ENCODE measurements around the gene SIVA1.

Gene SIVA1

DNA sequence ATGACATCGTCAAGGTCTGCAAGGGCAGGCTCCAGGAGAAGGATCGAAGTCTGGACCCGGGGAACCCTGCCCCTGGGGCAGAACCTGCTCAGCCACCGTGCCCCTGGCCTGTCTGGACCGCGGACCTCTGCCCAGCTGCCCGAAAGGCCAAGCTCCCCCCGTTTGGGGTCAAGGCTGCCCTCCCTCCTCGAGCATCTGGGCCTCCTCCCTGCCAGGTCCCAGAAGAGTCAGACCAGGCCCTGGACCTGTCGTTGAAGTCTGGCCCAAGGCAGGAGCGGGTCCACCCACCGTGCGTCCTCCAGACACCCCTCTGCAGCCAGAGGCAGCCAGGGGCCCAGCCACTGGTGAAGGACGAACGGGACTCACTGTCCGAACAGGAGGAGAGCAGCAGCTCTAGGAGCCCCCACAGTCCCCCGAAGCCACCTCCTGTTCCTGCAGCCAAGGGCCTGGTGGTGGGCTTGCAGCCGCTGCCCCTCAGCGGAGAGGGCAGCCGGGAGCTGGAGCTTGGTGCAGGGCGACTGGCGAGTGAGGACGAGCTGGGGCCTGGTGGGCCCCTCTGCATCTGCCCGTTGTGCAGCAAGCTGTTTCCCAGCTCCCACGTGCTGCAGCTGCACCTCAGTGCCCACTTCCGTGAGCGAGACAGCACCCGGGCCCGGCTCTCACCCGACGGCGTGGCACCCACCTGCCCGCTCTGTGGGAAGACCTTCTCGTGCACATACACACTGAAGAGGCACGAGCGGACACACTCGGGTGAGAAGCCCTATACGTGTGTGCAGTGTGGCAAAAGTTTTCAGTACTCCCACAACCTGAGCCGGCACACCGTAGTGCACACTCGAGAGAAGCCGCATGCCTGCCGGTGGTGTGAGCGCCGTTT is 48.8 kb downstream of the SIVA1 start:
- no peak for DNase-seq (ENCODE audit: low read depth)
- H3K4me3 ChIP-seq (ENCODE audit: low read depth, low read length) = peak overlapping the region; percentile 66

DNA sequence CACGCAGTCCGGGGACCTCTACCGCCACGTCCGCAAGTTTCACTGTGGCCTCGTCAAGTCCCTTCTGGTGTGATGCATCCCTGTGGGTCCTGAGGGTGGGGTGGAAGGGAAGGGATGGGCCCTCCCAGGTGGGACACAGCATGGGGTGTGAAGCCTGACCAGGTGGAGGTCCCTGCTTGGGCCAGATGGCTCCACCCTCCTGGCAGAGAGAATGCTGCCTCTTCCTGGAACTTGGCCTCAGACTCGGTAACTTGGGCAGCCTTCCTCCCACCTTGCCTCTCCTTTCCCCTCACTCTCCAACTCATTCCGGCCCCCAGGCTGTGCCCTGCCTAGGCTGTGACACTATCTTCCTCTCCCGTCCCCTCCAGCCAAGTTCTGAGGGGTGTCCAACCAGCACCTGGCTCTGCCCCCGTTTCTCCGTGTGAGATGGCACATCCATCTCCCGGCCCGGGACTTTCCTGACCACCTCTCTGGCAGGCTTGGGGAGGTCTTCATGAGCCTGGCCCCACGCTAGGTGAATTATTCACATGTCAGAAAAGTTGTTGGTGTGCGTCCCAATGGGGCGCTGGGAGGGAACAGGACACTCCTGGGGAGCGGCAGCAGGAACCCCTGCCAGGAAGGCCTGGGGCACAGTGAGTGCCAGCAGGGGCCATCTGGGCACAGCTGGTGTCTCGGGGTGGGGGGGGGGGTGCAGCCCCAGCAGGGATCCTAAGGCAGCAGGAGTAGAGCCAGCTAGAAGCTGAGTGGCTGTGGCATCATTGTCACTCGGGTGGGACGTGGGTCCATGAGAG is 49.6 kb downstream of the SIVA1 start:
- DNase-seq (ENCODE audit: low read depth) = no peak

DNA sequence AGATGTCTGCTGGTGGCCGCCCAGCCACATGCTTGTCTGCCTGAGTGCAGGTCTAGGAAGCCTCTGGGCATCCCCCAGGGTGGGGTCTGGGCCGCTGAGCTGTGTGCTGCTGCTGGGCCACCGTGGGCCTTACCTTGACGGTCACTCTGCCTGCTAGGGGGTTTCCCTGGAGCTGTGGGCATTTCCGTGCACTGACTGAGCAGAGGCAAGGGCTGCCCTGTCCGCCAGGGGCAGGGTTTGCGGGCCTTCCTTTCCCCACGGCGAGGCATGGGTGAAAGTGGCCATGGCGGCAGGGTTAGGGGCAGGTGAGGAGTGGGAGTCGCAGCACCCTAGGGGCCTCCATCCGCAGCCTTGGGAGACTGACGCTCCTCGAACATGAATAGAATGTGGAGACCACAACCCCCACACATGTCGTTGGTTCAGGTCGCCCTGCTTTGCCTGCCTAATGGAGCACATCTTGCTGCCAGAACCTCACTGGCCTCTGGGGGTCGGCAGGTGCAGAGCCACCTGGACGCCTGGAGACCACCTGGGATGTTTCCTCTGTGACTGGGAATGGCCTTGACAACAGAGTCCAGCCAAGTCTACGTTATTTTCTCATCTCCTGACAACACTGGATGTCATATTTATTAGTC is 50.4 kb downstream of the SIVA1 start:
- no peak for DNase-seq (ENCODE audit: low read depth)

More for the DNA sequence above, 49.6 kb downstream of the SIVA1 start:
- no peak overlapping the region for H3K4me3 ChIP-seq (ENCODE audit: low read depth, low read length)

DNA sequence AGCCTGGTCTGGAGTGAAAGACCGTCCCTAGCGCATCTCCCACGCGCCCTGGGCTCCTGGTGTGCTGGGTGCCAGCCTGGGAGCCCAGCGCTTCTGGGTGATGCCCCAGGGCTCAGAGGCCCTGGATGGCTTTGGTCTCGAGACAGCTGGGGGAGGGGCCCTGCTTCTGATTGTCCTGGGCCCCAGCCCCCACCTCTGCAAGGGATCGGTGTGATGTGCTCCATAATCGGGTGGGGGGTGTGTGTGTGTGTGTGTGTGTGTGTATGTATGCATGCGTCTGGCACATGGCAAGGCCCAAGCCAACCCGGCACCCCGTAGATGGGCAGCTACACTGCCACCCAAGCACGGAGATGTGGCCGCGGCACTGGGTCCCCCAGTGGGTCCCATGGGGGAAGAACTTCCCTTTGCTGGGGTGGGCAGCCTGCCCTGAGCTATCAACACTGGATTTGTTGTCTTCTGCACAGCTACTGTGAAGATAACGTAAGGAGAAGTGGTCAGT is 51.0 kb downstream of the SIVA1 start:
- H3K4me3 ChIP-seq (ENCODE audit: low read depth, low read length) = no peak overlapping the region
- no peak for DNase-seq (ENCODE audit: low read depth)

More for the DNA sequence above, 50.4 kb downstream of the SIVA1 start:
- no peak overlapping the region for H3K4me3 ChIP-seq (ENCODE audit: low read depth, low read length)

DNA sequence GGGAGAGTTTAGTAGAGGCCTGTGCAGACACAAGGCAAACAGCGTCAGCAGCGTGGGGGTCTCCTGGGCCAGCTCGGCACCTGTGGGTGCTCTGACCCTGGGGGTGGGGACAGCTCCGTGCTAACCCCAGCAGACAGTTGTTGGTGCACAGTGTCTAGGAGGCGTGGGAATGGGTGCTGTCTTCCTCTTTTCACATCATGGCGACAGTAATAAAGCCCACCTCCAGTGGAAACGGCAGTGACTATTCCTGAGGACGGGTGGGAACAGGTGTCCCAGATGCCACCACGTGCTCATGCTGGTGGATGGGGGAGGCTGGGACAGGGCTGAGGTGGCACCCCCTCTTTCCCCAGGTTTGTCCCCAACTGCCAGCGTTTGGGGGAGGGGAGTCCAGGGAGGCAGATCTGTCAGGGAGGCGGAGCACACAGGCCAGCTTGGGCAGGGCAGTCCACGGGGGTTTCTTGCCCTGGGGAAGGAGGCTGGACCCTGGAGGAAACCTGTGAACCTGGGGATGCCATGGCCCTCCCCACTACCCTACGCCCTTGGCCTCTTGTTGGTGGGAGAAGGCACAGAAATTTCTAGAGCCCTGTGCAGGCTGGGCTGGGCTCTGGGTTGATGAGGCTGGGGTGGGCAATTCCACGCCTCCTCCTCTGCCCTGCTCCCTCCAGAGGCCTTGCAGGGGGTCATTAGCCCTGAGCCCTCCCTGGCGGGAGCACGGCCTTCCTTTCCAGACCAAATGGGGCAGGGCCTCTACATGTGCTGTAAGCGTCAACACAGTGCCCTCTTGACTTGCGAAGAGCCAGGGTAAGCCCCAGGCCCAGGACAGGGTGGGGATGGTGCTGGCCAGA is 51.8 kb downstream of the SIVA1 start:
- H3K4me3 ChIP-seq (ENCODE audit: low read depth, low read length) = no peak overlapping the region
- no peak for DNase-seq (ENCODE audit: low read depth)

DNA sequence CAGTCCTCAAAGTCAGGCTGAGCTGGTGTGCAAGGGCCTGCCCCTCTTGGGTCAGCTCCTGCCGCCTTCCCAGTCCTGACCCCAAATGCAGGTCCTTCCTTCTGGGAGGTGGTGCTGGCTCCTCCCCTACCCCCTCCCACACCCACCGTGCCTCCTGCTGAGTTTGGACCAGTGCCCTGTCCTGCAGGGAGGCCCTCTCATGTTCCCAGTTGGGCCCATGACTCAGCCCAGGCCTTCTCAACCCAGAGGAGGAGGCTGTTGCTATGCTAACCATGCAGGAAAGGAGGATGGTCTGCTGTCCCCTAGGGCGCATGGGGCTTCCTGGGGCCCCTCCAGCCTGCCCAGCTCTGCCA is 52.4 kb downstream of the SIVA1 start:
- no peak overlapping the region for H3K4me3 ChIP-seq (ENCODE audit: low read depth, low read length)
- peak; percentile 78 for DNase-seq (ENCODE audit: low read depth)

DNA sequence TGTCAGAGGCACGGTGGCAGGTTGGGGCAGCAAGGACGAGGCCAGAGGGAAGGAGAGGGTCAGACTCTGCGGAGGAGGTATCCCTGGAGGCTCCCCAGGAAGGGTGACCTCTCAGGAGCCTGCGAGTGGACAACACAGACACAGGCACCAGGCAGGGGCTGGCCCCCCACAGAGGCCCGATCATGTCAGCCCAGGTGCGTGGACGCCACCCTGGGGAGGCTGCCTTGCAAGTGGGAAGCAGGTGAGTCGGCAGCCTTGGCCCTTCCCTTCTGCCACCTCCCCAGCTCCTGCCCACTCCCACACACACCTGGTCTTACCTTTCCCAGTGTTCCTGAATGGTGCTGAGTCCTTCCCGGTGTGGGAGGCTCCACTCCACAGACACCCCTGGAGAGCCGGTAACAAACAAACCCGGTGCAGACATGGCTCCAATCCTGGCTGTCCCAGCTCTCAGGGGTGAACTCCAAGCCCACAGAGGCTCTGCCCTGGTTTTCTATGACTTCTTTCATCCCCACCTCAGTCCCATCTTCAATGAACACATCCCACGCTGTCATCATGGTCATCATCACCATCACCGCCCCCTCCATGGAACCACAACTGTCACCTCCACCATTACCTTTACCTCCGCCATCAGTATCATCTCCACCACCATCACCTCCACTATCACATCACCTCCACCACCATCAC is 53.1 kb downstream of the SIVA1 start:
- no peak overlapping the region for H3K4me3 ChIP-seq (ENCODE audit: low read depth, low read length)
- no peak for DNase-seq (ENCODE audit: low read depth)

DNA sequence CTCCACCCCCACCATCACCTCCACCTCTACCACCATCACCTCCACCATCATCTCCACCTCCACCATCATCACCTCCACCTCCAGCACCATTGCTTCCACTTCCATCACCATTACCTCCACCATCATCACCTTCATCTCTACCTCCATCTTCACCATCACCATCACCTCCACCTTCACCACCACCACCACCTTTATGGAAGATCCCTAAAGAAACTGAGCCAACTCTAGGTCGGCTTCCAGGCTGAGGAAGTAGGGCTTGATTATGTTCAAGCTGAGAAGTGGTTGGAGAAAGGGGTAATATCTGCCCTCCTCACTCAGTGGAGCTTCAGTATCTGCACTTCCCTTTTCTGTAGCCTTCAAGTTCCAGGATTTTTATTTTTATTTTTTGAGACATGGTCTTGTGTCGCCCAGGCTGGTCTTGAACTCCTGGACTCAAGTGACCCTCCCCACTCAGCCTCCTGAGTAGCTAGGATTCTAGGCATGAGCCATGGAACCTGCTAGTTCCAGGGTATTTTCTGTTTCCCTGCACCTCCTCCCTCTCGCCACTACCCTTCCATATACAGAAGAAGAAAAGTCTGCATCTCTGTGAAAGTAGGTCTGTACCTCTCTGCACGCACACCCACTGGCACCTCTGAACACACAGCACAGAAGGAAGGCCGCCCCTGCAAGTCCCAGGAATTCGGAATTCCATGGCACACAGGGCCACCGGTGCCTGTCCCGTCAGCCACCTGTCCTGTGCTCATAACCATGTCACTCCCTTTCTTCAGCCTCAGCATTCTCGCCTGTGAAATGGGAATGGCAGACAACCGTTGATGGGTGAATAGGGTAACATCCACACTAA is 53.9 kb downstream of the SIVA1 start:
- H3K4me3 ChIP-seq (ENCODE audit: low read depth, low read length) = no peak overlapping the region
- no peak for DNase-seq (ENCODE audit: low read depth)

DNA sequence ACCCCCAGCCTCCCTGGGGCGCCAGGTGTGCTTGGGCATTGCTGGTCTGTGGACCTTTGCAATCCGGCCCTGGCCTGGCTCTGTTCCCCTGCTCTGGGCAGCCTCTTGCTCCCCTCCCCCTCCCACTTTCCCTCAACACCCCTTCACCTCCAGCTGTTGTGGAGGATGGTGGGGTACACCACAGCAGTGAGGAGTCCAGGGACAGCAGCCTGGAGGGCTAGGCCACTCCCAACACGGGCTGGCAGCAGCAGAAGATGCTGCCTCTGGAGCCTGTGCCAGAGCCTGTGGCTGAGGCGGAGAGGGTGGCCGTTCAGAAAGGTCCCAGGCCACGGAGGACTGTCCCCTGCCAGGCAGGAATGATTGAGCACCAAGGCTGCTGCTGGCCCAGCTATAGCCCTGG is 55.5 kb downstream of the SIVA1 start:
- no peak overlapping the region for H3K4me3 ChIP-seq (ENCODE audit: low read depth, low read length)
- DNase-seq (ENCODE audit: low read depth) = no peak

All from skeletal muscle cell (primary cell).